ENCODE data around the gene PYURF. TPM values are rescaled to one million over a fixed set of nuclear protein-coding genes. Genes with fewer than 3 reads are reported as not detected.

Gene PYURF
- total RNA-seq, 1 experiment from 2014 or later: 119 TPM

DNA sequence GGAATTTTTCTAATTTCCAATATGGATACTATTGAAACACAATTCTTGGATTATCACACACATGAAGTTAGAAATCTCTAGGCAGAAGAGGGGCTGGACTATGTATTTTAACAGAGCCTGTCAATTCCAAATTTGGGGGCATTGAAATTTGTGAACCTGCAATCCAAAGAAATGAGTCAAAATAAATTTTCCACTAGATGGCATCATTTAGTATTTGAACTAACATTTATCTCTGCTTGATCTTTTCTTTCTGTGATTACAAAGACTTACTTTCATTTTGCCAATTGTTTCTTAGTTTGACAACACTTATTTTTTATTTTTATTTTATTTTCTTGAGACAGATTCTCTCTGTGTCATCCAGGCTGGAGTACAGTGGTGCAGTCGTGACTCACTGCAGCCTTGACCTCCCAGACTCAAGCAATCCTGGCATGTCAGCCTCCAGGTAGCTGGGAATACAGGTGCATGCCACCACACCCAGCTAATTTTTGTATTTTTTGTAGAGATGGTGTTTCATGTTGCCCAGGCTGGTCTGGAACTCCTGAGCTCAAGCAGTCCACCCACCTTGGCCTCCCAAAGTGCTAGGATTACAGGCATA is 2.7 kb upstream of the PYURF start:
- Histone ChIP-seq H3K36me3 (peaks cover 11% of the 10 kb centered on the region), H3K9me3 (replicated peaks) (no peaks in the 10 kb centered on the region), H3K27ac (no peak overlapping the region), H3K4me1 (replicated peaks) (peaks cover 21% of the 10 kb centered on the region), H3K4me3 (no peak overlapping the region), H3K27me3 (replicated peaks) (no peaks in the 10 kb centered on the region)
- no peak for DNase-seq (ENCODE audit: low read depth in 1 of 2, low spot score in 2 of 2)

DNA sequence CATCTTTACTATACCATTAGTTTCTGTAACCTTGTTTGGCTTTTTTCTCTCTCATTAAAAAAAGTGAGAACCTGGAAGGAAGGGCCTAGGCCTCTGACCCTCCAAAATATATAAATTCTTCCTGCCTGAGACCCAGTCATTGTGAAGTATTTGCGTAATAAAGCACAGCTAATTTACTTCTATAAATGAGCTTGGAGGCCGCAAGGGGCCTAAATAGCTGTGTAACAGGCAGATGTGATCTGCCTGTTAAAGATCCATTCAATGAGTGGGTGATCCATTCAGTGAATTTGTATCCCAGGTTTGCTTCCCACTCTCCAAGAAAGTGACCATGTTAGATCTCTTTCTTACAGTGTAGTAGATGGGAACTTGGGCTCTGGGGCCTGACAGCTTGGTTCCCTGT is 595 bp upstream of the PYURF start:
- peak overlapping the region; percentile 85 for H3K27ac ChIP-seq

DNA sequence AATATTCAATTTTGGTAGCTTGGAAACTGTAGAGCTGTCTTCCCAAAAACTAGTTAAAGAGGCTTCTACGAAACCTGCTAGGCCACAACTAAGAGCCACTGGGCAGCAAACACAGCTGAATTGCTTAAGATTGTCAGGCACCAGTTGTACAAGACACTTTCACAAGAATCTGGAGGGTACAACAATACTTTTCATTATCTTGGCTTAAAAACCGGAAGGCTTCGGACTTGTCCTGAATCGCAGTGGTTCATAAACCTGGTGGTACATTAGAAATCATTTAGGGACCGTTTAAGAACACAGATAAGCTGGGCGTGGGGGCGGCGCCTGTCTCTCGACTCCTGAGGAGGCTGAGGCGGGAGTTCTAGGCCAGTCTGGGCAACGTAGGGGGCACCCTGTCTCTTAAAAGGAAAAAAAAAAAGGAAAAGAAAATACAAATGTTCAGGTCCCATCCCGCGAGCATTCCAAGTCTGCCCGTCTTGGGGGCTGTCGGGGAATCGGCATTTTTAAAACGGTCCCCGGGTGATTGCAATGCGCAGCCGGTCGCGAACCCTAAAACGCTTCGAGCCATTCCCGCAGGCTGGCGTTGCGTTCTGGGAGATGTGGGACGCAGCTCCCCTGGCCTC is 763 bp downstream of the PYURF start:
- Histone ChIP-seq H3K27ac (peak overlapping the region; percentile 85), H3K9me3 (replicated peaks) (no peaks in the 10 kb centered on the region), H3K27me3 (replicated peaks) (no peaks in the 10 kb centered on the region), H3K36me3 (peaks cover 32% of the 10 kb centered on the region), H3K4me1 (replicated peaks) (peaks cover 21% of the 10 kb centered on the region), H3K4me3 (peak overlapping the region; percentile 84)
- peak; percentile 50 to 51 for DNase-seq (ENCODE audit: low read depth in 1 of 2, low spot score in 2 of 2)

More for the DNA sequence above, 595 bp upstream of the PYURF start:
- Histone ChIP-seq H3K36me3 (peaks cover 27% of the 10 kb centered on the region), H3K4me1 (replicated peaks) (peaks cover 21% of the 10 kb centered on the region), H3K4me3 (peak overlapping the region; percentile 84), H3K9me3 (replicated peaks) (no peaks in the 10 kb centered on the region), H3K27me3 (replicated peaks) (no peaks in the 10 kb centered on the region)
- DNase-seq (ENCODE audit: low read depth in 1 of 2, low spot score in 2 of 2): peak in 1 of 2 experiments; percentile 29

- H3K4me3 ChIP-seq: no peak overlapping the region
- H3K27me3 ChIP-seq (replicated peaks): no peaks in the 10 kb centered on the region
- H3K36me3 ChIP-seq: peaks cover 32% of the 10 kb centered on the region
- H3K9me3 ChIP-seq (replicated peaks): no peaks in the 10 kb centered on the region
- peaks cover 7% of the 10 kb centered on the region for H3K4me1 ChIP-seq (replicated peaks)
- H3K27ac ChIP-seq: no peak overlapping the region
- no peak for DNase-seq (ENCODE audit: low read depth in 1 of 2, low spot score in 2 of 2)
These were observed 4.7 kb downstream of the PYURF start for GRCh38 chr4:88518911-88519310.

GRCh38 chr4:88517825-88518224 is 5.8 kb downstream of the PYURF start:
- DNase-seq (ENCODE audit: low read depth in 1 of 2, low spot score in 2 of 2): no peak

DNA sequence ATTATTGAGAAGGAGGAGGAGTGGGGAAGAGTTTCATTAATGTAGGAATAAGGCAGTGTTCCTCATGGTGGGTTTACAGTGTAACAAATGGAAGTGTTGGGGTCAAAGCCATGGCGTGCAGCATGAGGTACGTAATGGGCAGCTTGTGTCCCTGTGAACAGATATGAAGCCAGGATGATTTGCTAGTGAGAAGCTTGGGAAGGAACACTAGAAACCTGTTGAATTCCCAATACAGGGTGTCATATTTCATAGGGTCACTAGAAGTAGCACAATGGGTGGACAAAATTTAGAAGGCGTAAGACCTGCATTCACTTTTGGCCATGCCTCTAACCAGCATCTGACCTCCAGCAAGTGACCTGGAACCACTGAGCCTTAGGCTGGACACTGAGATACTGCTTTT is 6.8 kb downstream of the PYURF start:
- DNase-seq (ENCODE audit: low read depth in 1 of 2, low spot score in 2 of 2): no peak
- no peaks in the 10 kb centered on the region for H3K27me3 ChIP-seq (replicated peaks)
- H3K4me1 ChIP-seq (replicated peaks): no peaks in the 10 kb centered on the region

More at GRCh38 chr4:88517825-88518224, 5.8 kb downstream of the PYURF start:
- Histone ChIP-seq H3K9me3 (replicated peaks) (no peaks in the 10 kb centered on the region), H3K4me3 (no peak overlapping the region), H3K27ac (no peak overlapping the region), H3K36me3 (peaks cover 27% of the 10 kb centered on the region), H3K27me3 (replicated peaks) (no peaks in the 10 kb centered on the region), H3K4me1 (replicated peaks) (peaks cover 5% of the 10 kb centered on the region; the same call in 1 of the 2 replicates)

GRCh38 chr4:88514557-88515511 is 8.7 kb downstream of the PYURF start:
- peaks cover 6% of the 10 kb centered on the region for H3K36me3 ChIP-seq
- no peak overlapping the region for H3K4me3 ChIP-seq
- no peaks in the 10 kb centered on the region for H3K9me3 ChIP-seq (replicated peaks)
- DNase-seq (ENCODE audit: low read depth in 1 of 2, low spot score in 2 of 2): no peak
- no peaks in the 10 kb centered on the region for H3K27me3 ChIP-seq (replicated peaks)
- no peak overlapping the region for H3K27ac ChIP-seq
- H3K4me1 ChIP-seq (replicated peaks): no peaks in the 10 kb centered on the region

More for the DNA sequence above, 6.8 kb downstream of the PYURF start:
- no peak overlapping the region for H3K4me3 ChIP-seq
- no peak overlapping the region for H3K27ac ChIP-seq
- H3K9me3 ChIP-seq (replicated peaks): no peaks in the 10 kb centered on the region
- H3K36me3 ChIP-seq: peaks cover 25% of the 10 kb centered on the region

DNA sequence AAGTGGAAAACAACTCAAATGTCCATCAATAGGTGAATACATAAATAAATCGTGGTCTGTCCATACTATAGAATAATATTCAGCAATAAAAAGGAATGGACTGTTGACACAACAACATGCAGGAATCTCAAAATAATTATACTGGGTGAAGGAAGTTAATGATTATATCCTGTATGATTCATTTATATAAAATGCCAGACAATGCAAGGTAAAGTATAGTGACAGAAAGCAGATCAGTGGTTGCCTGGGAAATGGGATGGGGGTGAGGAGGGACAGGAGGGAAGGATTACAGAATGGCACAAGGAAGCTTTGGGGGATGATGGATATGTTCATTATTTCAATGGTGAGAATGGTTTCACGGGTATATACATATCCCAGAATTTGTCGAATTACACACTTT is 12.3 kb downstream of the PYURF start:
- no peaks in the 10 kb centered on the region for H3K9me3 ChIP-seq (replicated peaks)
- no peak for DNase-seq (ENCODE audit: low read depth in 1 of 2, low spot score in 2 of 2)
- H3K36me3 ChIP-seq: no peaks in the 10 kb centered on the region
- no peaks in the 10 kb centered on the region for H3K27me3 ChIP-seq (replicated peaks)
- no peaks in the 10 kb centered on the region for H3K4me1 ChIP-seq (replicated peaks)
- H3K4me3 ChIP-seq: no peak overlapping the region
- H3K27ac ChIP-seq: no peak overlapping the region

DNA sequence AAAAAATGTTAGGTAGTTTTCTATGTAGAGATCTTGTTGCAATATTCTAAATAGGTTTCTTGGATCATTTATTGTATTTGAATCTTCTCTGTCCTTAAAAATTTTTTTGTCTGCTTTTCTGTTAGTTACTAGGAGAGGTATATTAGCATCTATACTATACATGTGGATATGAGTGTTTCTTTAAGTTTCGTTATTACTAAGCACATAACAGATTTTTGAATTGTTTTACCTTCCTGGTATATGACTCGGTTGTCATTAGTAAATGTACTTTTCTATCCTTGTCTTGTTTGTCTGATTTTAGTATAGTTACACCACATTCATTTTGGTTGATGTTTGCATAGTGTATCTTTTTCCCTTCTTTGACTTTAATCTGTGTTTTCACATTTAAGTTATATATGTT is 20.2 kb downstream of the PYURF start:
- no peak overlapping the region for H3K27ac ChIP-seq
- no peaks in the 10 kb centered on the region for H3K4me1 ChIP-seq (replicated peaks)
- H3K9me3 ChIP-seq (replicated peaks): no peaks in the 10 kb centered on the region
- no peaks in the 10 kb centered on the region for H3K27me3 ChIP-seq (replicated peaks)
- H3K36me3 ChIP-seq: no peaks in the 10 kb centered on the region
- H3K4me3 ChIP-seq: no peak overlapping the region
- no peak for DNase-seq (ENCODE audit: low read depth in 1 of 2, low spot score in 2 of 2)

DNA sequence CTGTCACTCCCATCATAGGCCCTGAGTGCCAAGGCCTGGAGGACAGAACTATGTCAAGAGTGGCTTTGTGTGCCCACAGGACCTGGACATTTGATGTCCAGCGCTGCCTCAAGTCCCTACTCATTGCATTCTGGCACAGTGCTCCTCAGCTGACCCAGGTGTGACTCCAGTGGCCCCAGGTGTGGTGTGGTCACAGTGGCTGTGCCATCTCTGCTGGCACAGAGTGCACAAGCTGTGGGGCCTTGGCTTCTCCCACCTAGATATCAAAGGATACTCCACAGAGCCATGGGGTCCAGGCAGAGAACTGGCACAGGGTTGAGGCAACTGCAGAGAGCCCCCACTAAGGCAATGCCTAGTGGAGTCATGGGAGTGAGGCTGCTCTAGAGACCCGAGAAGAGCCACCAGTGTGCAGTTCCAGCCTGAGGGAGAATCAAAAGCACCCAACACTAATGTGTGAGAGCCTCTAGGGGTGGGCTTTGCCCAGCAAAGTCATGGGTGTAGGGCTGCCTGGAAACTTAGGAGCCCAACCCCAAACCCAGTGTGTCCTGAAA is 25.6 kb downstream of the PYURF start:
- Histone ChIP-seq H3K4me1 (replicated peaks) (no peaks in the 10 kb centered on the region), H3K4me3 (no peak overlapping the region), H3K9me3 (replicated peaks) (no peaks in the 10 kb centered on the region), H3K27ac (no peak overlapping the region), H3K36me3 (no peaks in the 10 kb centered on the region), H3K27me3 (replicated peaks) (no peaks in the 10 kb centered on the region)
- no peak for DNase-seq (ENCODE audit: low read depth in 1 of 2, low spot score in 2 of 2)

DNA sequence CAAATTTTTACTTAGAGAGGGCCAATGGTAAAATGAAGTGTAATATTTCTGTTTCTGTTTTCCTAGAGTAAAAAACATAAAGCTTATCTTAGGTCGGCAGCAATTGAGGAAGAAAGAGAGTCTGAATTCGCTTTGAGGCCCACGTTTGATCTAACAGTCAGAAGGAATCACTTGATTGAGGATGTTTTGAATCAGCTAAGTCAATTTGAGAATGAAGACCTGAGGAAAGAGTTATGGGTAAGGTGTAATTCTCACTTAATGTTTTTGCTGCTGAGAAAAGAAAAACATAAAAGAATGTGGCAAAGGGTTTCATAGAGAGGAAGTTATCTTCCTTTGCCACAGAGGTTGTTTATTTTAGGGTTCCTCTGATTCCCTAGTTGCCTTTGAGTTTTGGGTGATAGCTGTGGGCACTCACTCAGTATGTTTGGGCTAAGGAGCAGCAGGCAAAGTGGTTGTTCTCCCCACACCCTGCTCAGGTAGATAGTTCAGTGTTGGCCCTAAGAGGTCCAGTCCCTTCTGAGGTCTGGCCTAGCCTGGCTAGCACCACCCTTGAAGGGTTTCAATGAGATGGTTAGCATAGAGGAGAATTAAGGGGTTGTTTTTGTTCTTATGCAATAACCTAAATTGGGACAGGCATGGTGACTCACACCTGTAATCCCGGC is 34.3 kb downstream of the PYURF start:
- Histone ChIP-seq H3K27ac (no peak overlapping the region), H3K27me3 (replicated peaks) (no peaks in the 10 kb centered on the region), H3K36me3 (no peaks in the 10 kb centered on the region), H3K9me3 (replicated peaks) (no peaks in the 10 kb centered on the region), H3K4me3 (no peak overlapping the region), H3K4me1 (replicated peaks) (no peaks in the 10 kb centered on the region)
- no peak for DNase-seq (ENCODE audit: low read depth in 1 of 2, low spot score in 2 of 2)

GRCh38 chr4:88481537-88481936 is 42.0 kb downstream of the PYURF start:
- H3K27me3 ChIP-seq (replicated peaks): no peaks in the 10 kb centered on the region
- DNase-seq (ENCODE audit: low read depth in 1 of 2, low spot score in 2 of 2): no peak
- no peak overlapping the region for H3K27ac ChIP-seq
- no peaks in the 10 kb centered on the region for H3K36me3 ChIP-seq
- no peak overlapping the region for H3K4me3 ChIP-seq
- no peaks in the 10 kb centered on the region for H3K9me3 ChIP-seq (replicated peaks)
- no peaks in the 10 kb centered on the region for H3K4me1 ChIP-seq (replicated peaks)

DNA sequence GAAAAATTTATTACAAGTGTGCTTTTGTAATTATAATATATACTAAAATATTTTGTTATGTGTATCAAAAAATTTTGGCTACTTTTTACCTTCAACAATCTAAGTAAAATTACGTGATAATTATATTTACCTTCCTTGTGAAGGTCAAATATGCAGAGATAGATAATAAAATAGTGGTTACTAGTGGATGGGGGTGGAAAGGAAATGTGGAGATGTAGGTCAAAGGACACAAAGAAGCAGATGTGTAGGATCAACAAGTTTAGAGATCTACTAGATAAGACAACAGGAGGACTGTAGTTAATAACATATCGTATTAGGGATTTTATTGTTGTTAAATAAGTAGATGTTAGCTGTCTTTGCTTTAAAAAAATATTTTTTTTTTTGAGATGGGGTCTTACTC is 45.3 kb downstream of the PYURF start:
- Histone ChIP-seq H3K9me3 (replicated peaks) (no peaks in the 10 kb centered on the region), H3K27ac (no peak overlapping the region), H3K4me3 (no peak overlapping the region), H3K4me1 (replicated peaks) (peaks cover 8% of the 10 kb centered on the region), H3K36me3 (no peaks in the 10 kb centered on the region), H3K27me3 (replicated peaks) (no peaks in the 10 kb centered on the region)
- DNase-seq (ENCODE audit: low read depth in 1 of 2, low spot score in 2 of 2): no peak
